Neuron (in vitro differentiated cells): Measurements from ENCODE around the gene CES1.
"Not testable (repeated sequence)": the region's sequence is repeated elsewhere in the genome, so short reads cannot be mapped to it uniquely, and the experiment has no call there.

ENCODE experiments used
- H2AFZ ChIP-seq: one replicate; pipeline ENCODE4 v1.6.1; 2013; ENCODE audit warnings: low read depth, mild to moderate bottlenecking, inconsistent platforms, low read length, moderate library complexity
- H3K27me3 ChIP-seq: one replicate; pipeline ENCODE4 v1.6.1; 2013; ENCODE audit warnings: low read length; ENCODE audit not compliant: insufficient read depth
- H3K36me3 ChIP-seq: one replicate; pipeline ENCODE4 v1.6.1; 2013; ENCODE audit warnings: low read length; ENCODE audit not compliant: insufficient read depth
- H3K4me1 ChIP-seq: one replicate; pipeline ENCODE4 v1.6.1; 2013; ENCODE audit warnings: low read length; ENCODE audit not compliant: insufficient read depth
- H3K4me3 ChIP-seq: 2 replicates; pipeline ENCODE4 v1.5.1; 2013; ENCODE audit warnings: mild to moderate bottlenecking, low read length, moderate library complexity
- H3K9me3 ChIP-seq: one replicate; pipeline ENCODE4 v1.6.1; 2013; ENCODE audit warnings: low read length

The CES1 gene

GRCh38 chr16:55832773-55833691 lies at the start of gene CES1:
Gene CES1 (minus strand): TSS chr16:55833096. CDS start chr16:55833055, 41 bp downstream.
- no peaks in the 10 kb centered on the region for H3K9me3 ChIP-seq
- H3K4me3 ChIP-seq: no peak within 1 kb of the TSS
- H3K4me1 ChIP-seq: no peaks in the 10 kb centered on the region
- H2AFZ ChIP-seq: no peak within 1 kb of the TSS
- H3K27me3 ChIP-seq: no peaks in the 10 kb centered on the region
- no peaks in the 10 kb centered on the region for H3K36me3 ChIP-seq

- Histone ChIP-seq H3K9me3 (no peaks in the 10 kb centered on the region), H3K4me3 (no peak overlapping the region), H3K4me1 (no peaks in the 10 kb centered on the region), H3K36me3 (no peaks in the 10 kb centered on the region), H3K27me3 (no peaks in the 10 kb centered on the region), H2AFZ (no peak overlapping the region)
These were observed 44.0 kb upstream of the CES1 start for GRCh38 chr16:55876854-55877253.

GRCh38 chr16:55875273-55875672 lies 42.4 kb upstream of the CES1 start, which contains the start of gene CES5A:
Gene CES5A (minus strand): TSS chr16:55875373. CDS start chr16:55875221, 152 bp downstream.
- Histone ChIP-seq H3K4me1 (no peaks in the 10 kb centered on the region), H3K27me3 (no peaks in the 10 kb centered on the region), H3K9me3 (no peaks in the 10 kb centered on the region), H3K36me3 (no peaks in the 10 kb centered on the region), H2AFZ (no peak within 1 kb of the TSS), H3K4me3 (no peak within 1 kb of the TSS)

GRCh38 chr16:55873122-55873521 lies 40.2 kb upstream of the CES1 start:
- no peaks in the 10 kb centered on the region for H3K36me3 ChIP-seq
- H2AFZ ChIP-seq: no peak overlapping the region
- H3K27me3 ChIP-seq: no peaks in the 10 kb centered on the region
- no peaks in the 10 kb centered on the region for H3K4me1 ChIP-seq
- H3K9me3 ChIP-seq: no peaks in the 10 kb centered on the region
- H3K4me3 ChIP-seq: no peak overlapping the region

- Histone ChIP-seq H3K9me3 (no peaks in the 10 kb centered on the region), H3K27me3 (no peaks in the 10 kb centered on the region), H3K4me1 (no peaks in the 10 kb centered on the region), H3K4me3 (no peak overlapping the region), H2AFZ (no peak overlapping the region), H3K36me3 (no peaks in the 10 kb centered on the region)
These were observed 39.2 kb upstream of the CES1 start for GRCh38 chr16:55872130-55872529.

- Histone ChIP-seq H3K9me3 (no peaks in the 10 kb centered on the region), H3K27me3 (no peaks in the 10 kb centered on the region), H3K4me1 (no peaks in the 10 kb centered on the region), H3K36me3 (no peaks in the 10 kb centered on the region), H3K4me3 (no peak overlapping the region), H2AFZ (no peak overlapping the region)
These were observed 38.6 kb upstream of the CES1 start for GRCh38 chr16:55871411-55872038.

- H3K4me1 ChIP-seq: no peaks in the 10 kb centered on the region
These were observed 36.1 kb upstream of the CES1 start for GRCh38 chr16:55868980-55869379.

GRCh38 chr16:55868137-55868536 lies 35.2 kb upstream of the CES1 start:
- Histone ChIP-seq H3K4me1 (no peaks in the 10 kb centered on the region), H3K4me3 (no peak overlapping the region), H3K9me3 (no peaks in the 10 kb centered on the region), H3K36me3 (no peaks in the 10 kb centered on the region), H3K27me3 (no peaks in the 10 kb centered on the region), H2AFZ (no peak overlapping the region)

More at GRCh38 chr16:55868980-55869379, 36.1 kb upstream of the CES1 start:
- Histone ChIP-seq H3K36me3 (no peaks in the 10 kb centered on the region), H3K9me3 (no peaks in the 10 kb centered on the region), H3K27me3 (no peaks in the 10 kb centered on the region), H3K4me3 (no peak overlapping the region), H2AFZ (no peak overlapping the region)

GRCh38 chr16:55861288-55861687 lies 28.4 kb upstream of the CES1 start:
- no peaks in the 10 kb centered on the region for H3K36me3 ChIP-seq
- no peaks in the 10 kb centered on the region for H3K27me3 ChIP-seq
- H3K4me1 ChIP-seq: no peaks in the 10 kb centered on the region
- no peak overlapping the region for H3K4me3 ChIP-seq
- no peak overlapping the region for H2AFZ ChIP-seq
- H3K9me3 ChIP-seq: no peaks in the 10 kb centered on the region

- H3K9me3 ChIP-seq, H3K36me3 ChIP-seq, H3K4me3 ChIP-seq, H3K4me1 ChIP-seq, H2AFZ ChIP-seq, H3K27me3 ChIP-seq: not testable (repeated sequence)
These were observed 24.8 kb upstream of the CES1 start for GRCh38 chr16:55857650-55858049.

- Histone ChIP-seq H2AFZ (no peak overlapping the region), H3K9me3 (no peaks in the 10 kb centered on the region), H3K4me1 (no peaks in the 10 kb centered on the region), H3K27me3 (no peaks in the 10 kb centered on the region), H3K4me3 (no peak overlapping the region), H3K36me3 (no peaks in the 10 kb centered on the region)
These were observed 24.1 kb upstream of the CES1 start for GRCh38 chr16:55856950-55857349.

- no peaks in the 10 kb centered on the region for H3K27me3 ChIP-seq
- no peak overlapping the region for H3K4me3 ChIP-seq
- no peaks in the 10 kb centered on the region for H3K9me3 ChIP-seq
- H3K4me1 ChIP-seq: no peaks in the 10 kb centered on the region
- H2AFZ ChIP-seq: no peak overlapping the region
- H3K36me3 ChIP-seq: no peaks in the 10 kb centered on the region
These were observed 20.2 kb upstream of the CES1 start for GRCh38 chr16:55853114-55853513.

- no peaks in the 10 kb centered on the region for H3K9me3 ChIP-seq
- no peaks in the 10 kb centered on the region for H3K4me1 ChIP-seq
- H3K36me3 ChIP-seq: no peaks in the 10 kb centered on the region
- no peak overlapping the region for H3K4me3 ChIP-seq
- no peaks in the 10 kb centered on the region for H3K27me3 ChIP-seq
- no peak overlapping the region for H2AFZ ChIP-seq
These were observed 16.6 kb upstream of the CES1 start for GRCh38 chr16:55849536-55849935.
